GM19397 (cell line): ENCODE measurements around the gene ASTN1.

Source experiments
- ATAC-seq: cut with Tn5 transposase; IDR thresholded peaks from one replicate; pipeline ENCODE4 v1.9.1; 2021; ENCODE audit warnings: mild to moderate bottlenecking, moderate library complexity; ENCODE audit not compliant: unreplicated experiment

Gene ASTN1

DNA sequence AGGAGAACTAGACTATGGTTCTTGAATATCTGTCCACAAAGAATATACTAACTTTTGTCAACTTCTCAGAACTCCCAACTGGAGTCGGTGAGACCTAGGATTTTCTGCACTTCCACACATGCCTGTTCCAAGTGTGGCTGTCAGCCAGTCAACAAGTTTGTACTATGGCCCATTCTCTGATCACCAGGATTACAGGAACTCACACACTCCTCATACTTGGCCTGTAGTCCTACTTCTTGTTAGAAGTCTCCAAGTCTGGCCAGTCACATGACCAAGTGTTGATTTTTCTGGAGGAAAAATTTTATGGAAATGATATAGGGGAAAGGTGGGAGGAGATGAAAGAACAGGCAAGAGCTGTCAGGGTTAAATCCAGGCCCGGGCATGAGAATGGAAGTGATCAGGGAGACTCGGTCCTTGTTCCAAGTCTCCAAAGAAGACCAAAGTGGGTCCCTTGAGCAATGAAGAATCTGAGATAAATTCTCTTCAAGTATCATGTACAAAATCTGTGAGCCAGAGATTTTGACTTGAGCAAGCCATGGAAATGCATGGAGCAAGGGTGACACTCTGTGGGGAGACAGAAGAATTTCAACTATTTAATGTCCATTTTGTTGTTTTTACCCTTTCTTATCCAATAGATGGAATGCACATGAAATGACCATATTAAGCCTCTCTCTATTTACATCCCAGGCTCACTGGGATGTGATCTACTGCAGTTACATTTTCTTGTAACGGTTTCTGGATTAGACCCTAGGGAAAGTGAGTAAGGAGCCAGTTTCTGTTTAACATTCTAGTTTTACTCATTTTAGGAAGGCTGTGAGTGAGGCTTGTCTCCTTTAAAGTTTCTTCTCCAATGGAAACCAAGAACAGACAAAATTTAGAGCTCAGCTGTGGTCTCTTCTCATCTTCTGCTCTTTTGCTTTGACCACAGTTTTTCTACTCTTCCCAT, 320.9 kb downstream of the ASTN1 start:
- ATAC-seq: no peak

DNA sequence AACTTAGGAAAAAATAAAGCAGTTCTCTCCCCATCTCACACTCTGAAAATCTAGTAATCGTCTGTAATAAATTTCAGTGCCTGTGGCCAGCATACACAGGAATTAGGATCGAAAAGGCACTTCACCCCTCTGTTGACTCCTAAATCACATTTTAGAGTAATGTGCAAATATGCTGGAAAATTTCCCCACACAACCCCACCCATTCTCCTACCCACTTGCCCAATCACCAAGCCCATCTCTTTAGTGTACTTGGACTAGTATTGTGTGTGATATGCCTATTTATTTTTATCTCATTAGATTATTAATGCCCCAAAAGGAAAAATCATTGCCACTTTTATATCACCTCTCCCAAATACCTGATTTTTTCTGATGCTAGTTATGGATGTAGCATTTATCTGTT, 323.3 kb downstream of the ASTN1 start:
- no peak for ATAC-seq

DNA sequence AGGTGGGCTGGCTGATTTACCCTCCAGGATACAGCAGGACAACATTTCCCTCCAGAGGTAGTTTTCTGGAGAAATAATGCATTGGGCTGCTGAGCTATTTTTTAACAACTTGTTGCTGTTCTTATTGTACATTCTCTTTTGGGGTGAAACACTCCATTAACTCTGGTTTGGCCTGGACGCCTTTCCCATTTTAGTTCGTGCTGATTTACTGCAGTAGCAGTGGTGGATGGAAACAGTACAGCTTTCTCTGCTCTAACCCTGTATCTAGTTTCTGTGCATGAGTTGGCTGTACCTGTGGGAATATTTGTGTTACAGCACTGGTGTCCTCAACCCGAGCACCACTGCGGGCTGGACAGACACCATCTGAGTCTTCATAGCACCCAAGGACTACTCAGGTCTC, 325.3 kb downstream of the ASTN1 start:
- ATAC-seq: no peak

DNA sequence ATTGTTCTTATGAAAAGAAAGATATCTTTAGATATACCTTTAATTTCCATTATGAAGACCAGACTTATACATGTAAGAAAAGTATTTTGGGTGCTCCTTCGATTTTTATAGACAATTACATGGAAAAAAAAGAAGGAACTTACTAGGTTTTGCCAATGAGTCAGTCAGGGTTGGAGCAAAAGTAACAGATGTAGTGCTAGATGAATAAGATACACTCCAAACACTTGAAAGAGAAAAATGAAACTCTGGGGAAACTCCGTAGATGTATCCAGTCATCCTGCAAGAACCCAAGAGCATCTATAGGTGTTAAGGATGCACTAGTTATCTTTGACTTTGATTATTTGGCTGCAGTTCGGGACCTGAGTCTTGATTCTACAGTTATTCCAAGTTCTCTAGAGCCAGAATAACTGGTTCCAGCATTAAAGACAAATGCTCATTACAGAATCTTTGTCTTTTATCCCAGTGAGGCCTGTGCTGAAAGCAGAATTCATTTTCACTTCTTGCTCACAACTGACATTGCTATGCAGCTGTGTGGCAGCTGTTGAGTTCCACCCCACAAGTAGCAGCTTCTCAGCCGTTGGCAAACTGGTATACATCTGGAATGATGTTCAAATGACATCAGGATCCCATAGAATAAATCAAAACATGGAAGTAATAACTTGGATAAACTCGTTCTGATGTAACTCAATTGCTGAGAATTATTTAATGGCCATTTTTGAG, 326.1 kb downstream of the ASTN1 start:
- no peak for ATAC-seq

GRCh38 chr1:176837708-176838107, 326.8 kb downstream of the ASTN1 start:
- ATAC-seq: no peak

DNA sequence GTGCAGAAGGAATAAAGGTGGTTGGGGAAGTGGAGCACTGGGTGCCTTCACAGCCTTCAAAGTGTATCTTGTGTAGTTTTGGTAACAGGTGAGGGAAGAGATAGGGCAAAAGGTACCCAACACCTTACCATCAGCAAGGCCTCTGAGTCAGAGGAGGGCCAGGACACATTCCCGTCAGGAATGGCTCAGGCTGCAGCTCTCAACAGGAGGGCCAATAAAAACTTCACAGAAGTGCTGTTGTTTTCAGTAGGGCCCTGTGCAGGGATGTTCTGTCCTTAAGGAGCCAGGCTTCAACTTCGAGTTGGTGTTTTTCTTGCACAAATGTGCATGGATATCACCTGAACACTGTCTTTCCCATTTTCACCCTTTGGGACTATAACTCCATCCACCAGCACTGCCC, 333.4 kb downstream of the ASTN1 start:
- ATAC-seq: no peak

DNA sequence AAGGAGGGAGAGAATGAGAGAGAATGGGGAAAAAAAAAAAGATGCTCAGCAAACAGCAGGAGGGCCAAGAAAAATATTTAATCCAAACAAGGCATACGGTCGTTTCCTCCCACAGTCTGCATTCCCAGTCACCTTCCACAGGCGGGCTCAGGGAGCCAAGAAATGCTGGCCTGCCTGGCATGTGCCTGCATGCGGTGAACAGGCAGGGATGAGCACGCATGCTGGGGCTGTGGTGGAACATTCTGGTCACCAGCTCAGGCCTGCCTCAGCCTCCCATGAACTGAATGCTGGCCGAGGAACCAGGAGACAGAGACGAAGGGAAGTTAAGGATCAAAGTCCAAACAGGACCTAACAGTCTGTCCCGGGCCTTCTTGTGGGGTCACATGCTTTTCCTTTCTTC, 335.3 kb downstream of the ASTN1 start:
- no peak for ATAC-seq

- ATAC-seq: no peak
These were observed 338.2 kb downstream of the ASTN1 start for GRCh38 chr1:176826265-176826664.

DNA sequence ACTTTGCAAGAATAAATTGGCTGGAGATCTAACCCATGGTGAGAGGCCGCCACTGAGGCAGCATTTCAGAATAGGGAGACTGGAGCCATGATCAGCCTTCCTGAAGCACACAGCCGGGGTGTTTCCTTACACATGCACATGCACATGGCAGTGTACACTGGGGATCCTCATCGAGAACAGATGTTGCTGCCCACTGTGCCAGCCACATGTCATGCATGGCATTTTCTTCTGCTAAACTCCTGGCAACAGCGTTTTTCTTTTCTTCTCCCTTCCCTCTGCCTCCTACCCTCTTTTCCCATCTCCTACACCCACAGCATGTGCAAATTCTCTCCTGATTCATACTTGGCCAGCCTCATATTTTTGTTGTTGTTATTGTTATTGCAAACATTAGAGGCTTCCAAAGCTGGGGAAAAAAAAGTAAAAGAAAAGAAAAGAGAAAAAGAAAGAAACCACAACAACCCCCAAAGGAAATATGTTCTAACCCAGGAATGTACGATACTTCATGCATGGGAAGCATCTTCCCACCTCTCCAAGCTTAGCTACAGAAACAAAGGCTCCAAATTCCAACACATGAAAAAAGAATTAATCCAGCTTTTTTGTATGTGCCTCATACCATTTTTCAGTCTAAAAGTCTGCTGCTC, 344.0 kb downstream of the ASTN1 start:
- no peak for ATAC-seq

- ATAC-seq: no peak
These were observed 348.3 kb downstream of the ASTN1 start for GRCh38 chr1:176816232-176816631.

GRCh38 chr1:176815621-176816020, 348.9 kb downstream of the ASTN1 start:
- ATAC-seq: no peak

- no peak for ATAC-seq
These were observed 352.8 kb downstream of the ASTN1 start for GRCh38 chr1:176811511-176812288.

- no peak for ATAC-seq
These were observed 355.2 kb downstream of the ASTN1 start for GRCh38 chr1:176809292-176809691.
